ENCODE measurements around the gene SRRT. TPM values are rescaled to one million over a fixed set of nuclear protein-coding genes. Genes with fewer than 3 reads are reported as not detected.

Gene SRRT
- total and polyA plus RNA-seq, 2 donors (not counting 3 experiments of a cell fraction or from before 2014, with no cell fraction given) = 58.6 to 199 TPM

- Histone ChIP-seq H4K20me1 (replicated peaks; ENCODE audit: control insufficient read depth, extremely low read depth, insufficient read depth, low read length) (no peaks in the 10 kb centered on the region), H3K79me2 (ENCODE audit: control insufficient read depth, insufficient read depth, low read length) (no peaks in the 10 kb centered on the region), H3K9ac (replicated peaks; ENCODE audit: extremely low read depth, insufficient read depth, low read length) (no peak overlapping the region), H2AFZ (ENCODE audit: low read depth, low read length) (no peak overlapping the region), H3K4me3 (replicated peaks in 1 of 3; ENCODE audit: insufficient read depth in 1 of 3, low read depth in 1 of 3, low read length in 3 of 3) (no peak overlapping the region), H3K27ac (ENCODE audit: insufficient read depth, low read depth, low read length) (no peak overlapping the region), H3K36me3 (ENCODE audit: control insufficient read depth in 2 of 2, extremely low read depth in 1 of 2, insufficient read depth in 2 of 2, low read length in 2 of 2) (no peaks in the 10 kb centered on the region), H3K27me3 (ENCODE audit: control insufficient read depth in 2 of 2, insufficient read depth in 2 of 2, low read length in 2 of 2) (no peaks in the 10 kb centered on the region), H3K9me1 (replicated peaks; ENCODE audit: control insufficient read depth, extremely low read depth, insufficient read depth, low read length) (no peaks in the 10 kb centered on the region), H3K4me1 (ENCODE audit: control insufficient read depth, extremely low read depth, insufficient read depth, low read length) (no peaks in the 10 kb centered on the region), H3K4me2 (ENCODE audit: insufficient read depth, low read length) (no peak overlapping the region), H3K9me3 (replicated peaks; ENCODE audit: control insufficient read depth, insufficient read depth, low read length) (no peaks in the 10 kb centered on the region)
- no TSS peak for BruUV-seq (replicated peaks)
- DNase-seq (ENCODE audit: low read depth, low spot score) = no peak
- ChIA-PET CTCF (interaction anchor here (1.0 to 5.7 kb wide), 3 partner anchors 151 to 175 kb away, joined by 3 to 21 read pairs (median 4); no protein-coding TSS in a partner anchor), POLR2A (interaction anchor here (0.7 kb wide), 1 partner anchor 149 kb away, joined by 4 read pairs; no protein-coding TSS in a partner anchor)
- dilution Hi-C loops (cut with MboI; ENCODE audit: extremely low pct_ligation_motif_present, low sequenced_read_pairs) (no loop called here), intact Hi-C loops (cut with micrococcal nuclease) (no loop called here)
- FAIRE-seq = no peak
- TF ChIP-seq GATA2 (IDR thresholded peaks at IDR 0.05; ENCODE audit: insufficient read depth, insufficient read length, low read depth, low read length) (no peak), POLR2AphosphoS5 (IDR thresholded peaks at IDR 0.05; ENCODE audit: insufficient read depth, low read depth, low read length) (no peak), CTCF (IDR thresholded peaks at IDR 0.05; ENCODE audit: extremely low read depth in 1 of 2, insufficient read depth in 1 of 2, low read depth in 1 of 2, low read length in 2 of 2) (no peak), EZH2 (IDR thresholded peaks at IDR 0.05; ENCODE audit: borderline replicate concordance, low read depth, low read length, severe bottlenecking) (no peak), JUN (IDR thresholded peaks at IDR 0.05; ENCODE audit: borderline replicate concordance, insufficient read depth, insufficient read length, low read depth) (no peak), FOS (IDR thresholded peaks at IDR 0.05; ENCODE audit: borderline replicate concordance, insufficient read depth, low read length) (no peak), MYC (IDR thresholded peaks at IDR 0.05; ENCODE audit: low read depth, low read length) (no peak), POLR2A (IDR thresholded peaks at IDR 0.05; ENCODE audit: low read depth, low read length) (no peak), MAX (IDR thresholded peaks at IDR 0.05; ENCODE audit: insufficient read depth, insufficient read length) (no peak)
These were observed 27.7 kb downstream of the SRRT start for GRCh38 chr7:100902638-100903037.
